ACHN (cell line): ENCODE results near the gene PLGRKT.
A peak's percentile ranks its signal among the peaks of the same experiment; 100 is the strongest.
"Not testable (repeated sequence)": the region's sequence is repeated elsewhere in the genome, so short reads cannot be mapped to it uniquely, and the experiment has no call there.

Experiments used
- DNase-seq: peaks from one replicate; pipeline ENCODE4 v3.0.0-alpha.2; 2015
- in situ Hi-C: cut with HindIII; loops from 2 replicates; pipeline ENCODE4 v1.10.0; 2017; ENCODE audit warnings: low sequenced_read_pairs, low pct_ligation_motif_present, low pct_unique_long_range_greater_than_20kb

The PLGRKT gene

GRCh38 chr9:5437254-5438216, at the start of gene PLGRKT:
TSS of gene PLGRKT (minus strand) at chr9:5437925. CDS start at chr9:5431977, 5,948 bp downstream.
- peak; percentile 93 for DNase-seq
- in situ Hi-C loops = no loop called here

- no peak for DNase-seq
- in situ Hi-C loops = no loop called here
These were observed 49.3 kb upstream of the PLGRKT start for GRCh38 chr9:5486988-5487387.

GRCh38 chr9:5485378-5486085, 47.8 kb upstream of the PLGRKT start:
- in situ Hi-C loops = no loop called here
- no peak for DNase-seq

- in situ Hi-C loops = no loop called here
- DNase-seq = no peak
These were observed 45.6 kb upstream of the PLGRKT start for GRCh38 chr9:5483306-5483705.

GRCh38 chr9:5482194-5482593, 44.5 kb upstream of the PLGRKT start:
- no peak for DNase-seq
- in situ Hi-C loops = no loop called here

- in situ Hi-C loops = no loop called here
These were observed 43.8 kb upstream of the PLGRKT start for GRCh38 chr9:5481322-5482040.

GRCh38 chr9:5480919-5481318, 43.2 kb upstream of the PLGRKT start:
- in situ Hi-C loops = no loop called here
- DNase-seq = no peak

More at GRCh38 chr9:5481322-5482040, 43.8 kb upstream of the PLGRKT start:
- DNase-seq = no peak

GRCh38 chr9:5479994-5480694, 42.4 kb upstream of the PLGRKT start:
- in situ Hi-C loops = no loop called here
- no peak for DNase-seq

- DNase-seq = no peak
- in situ Hi-C loops = no loop called here
These were observed 40.5 kb upstream of the PLGRKT start for GRCh38 chr9:5478206-5478605.

- DNase-seq, in situ Hi-C loops: not testable (repeated sequence)
These were observed 37.9 kb upstream of the PLGRKT start for GRCh38 chr9:5475611-5476010.

GRCh38 chr9:5470816-5471215, 33.1 kb upstream of the PLGRKT start:
- in situ Hi-C loops = no loop called here

GRCh38 chr9:5470122-5470521, 32.4 kb upstream of the PLGRKT start:
- no peak for DNase-seq
- in situ Hi-C loops = no loop called here

More at GRCh38 chr9:5470816-5471215, 33.1 kb upstream of the PLGRKT start:
- DNase-seq = no peak

- in situ Hi-C loops = no loop called here
- no peak for DNase-seq
These were observed 31.1 kb upstream of the PLGRKT start for GRCh38 chr9:5468850-5469249.

- DNase-seq = no peak
- in situ Hi-C loops = no loop called here
These were observed 29.0 kb upstream of the PLGRKT start for GRCh38 chr9:5466766-5467165.

- in situ Hi-C loops = no loop called here
- DNase-seq = no peak
These were observed 28.3 kb upstream of the PLGRKT start for GRCh38 chr9:5466005-5466404.

GRCh38 chr9:5464831-5465330, 27.2 kb upstream of the PLGRKT start:
- in situ Hi-C loops, DNase-seq: not testable (repeated sequence)

- in situ Hi-C loops = no loop called here
- no peak for DNase-seq
These were observed 22.4 kb upstream of the PLGRKT start for GRCh38 chr9:5460157-5460556.

GRCh38 chr9:5459289-5459829, 21.6 kb upstream of the PLGRKT start:
- DNase-seq = no peak
- in situ Hi-C loops = no loop called here
